Kidney epithelial cell (primary cell): Measurements from ENCODE around the gene GSTM3. TPM values are rescaled to one million over a fixed set of nuclear protein-coding genes. Genes with fewer than 3 reads are reported as not detected.

Experiments
- DNase-seq: peaks from one replicate; pipeline ENCODE4 v3.0.0-alpha.2; 2010; ENCODE audit warnings: low read depth
- H3K27me3 ChIP-seq: 2 replicates; pipeline ENCODE4 v1.6.0; 2011; ENCODE audit warnings: low read length; ENCODE audit not compliant: control insufficient read depth, insufficient read depth
- H3K36me3 ChIP-seq: 2 replicates; pipeline ENCODE4 v1.5.1; 2011; ENCODE audit warnings: low read length; ENCODE audit not compliant: control insufficient read depth, insufficient read depth
- H3K4me3 ChIP-seq: 2 replicates; pipeline ENCODE4 v1.5.1; 2011; ENCODE audit warnings: low read depth, mild to moderate bottlenecking, control low read depth, low read length
- CTCF ChIP-seq: IDR thresholded peaks from 2 replicates; pipeline ENCODE4 v1.5.1; 2011; ENCODE audit warnings: mild to moderate bottlenecking, moderate library complexity, low read length, control low read depth, inconsistent platforms; ENCODE audit not compliant: insufficient read depth, poor library complexity, severe bottlenecking
- total RNA-seq: library from RNA; depleted of rRNA; stranded (reverse); fragments of >200 nt; gene quantifications from 2 replicates; pipeline ENCODE4 v1.2.3, GENCODE V29; 2015

The GSTM3 gene
- total RNA-seq, 1 donor from 2014 or later: 30.3 TPM

DNA sequence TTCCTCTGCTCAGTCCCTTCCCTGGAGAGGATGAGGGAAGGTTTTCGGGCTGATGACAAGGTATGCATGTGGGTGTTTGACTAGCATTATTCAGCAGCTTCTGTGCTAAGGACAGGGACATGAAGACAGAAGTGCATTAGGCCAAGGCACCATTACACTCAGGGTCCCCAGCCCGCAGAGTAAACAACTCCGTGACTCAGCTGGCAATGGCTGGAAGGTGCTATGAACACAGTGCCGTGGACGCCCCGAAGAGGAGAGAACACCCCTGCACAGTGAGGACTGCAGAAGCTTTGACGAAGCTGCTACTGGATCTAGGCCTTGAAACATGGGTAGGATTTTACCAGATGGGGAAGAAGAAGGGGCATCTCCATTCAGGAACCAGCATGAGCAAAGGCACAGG is 36.6 kb upstream of the GSTM3 start:
- no peak for DNase-seq
- Histone ChIP-seq H3K36me3 (no peaks in the 10 kb centered on the region), H3K4me3 (no peak overlapping the region), H3K27me3 (no peaks in the 10 kb centered on the region)
- TF ChIP-seq CTCF: no peak

GRCh38 chr1:109776911-109777310 is 36.1 kb upstream of the GSTM3 start:
- no peak overlapping the region for H3K4me3 ChIP-seq
- peak; percentile 95 for TF ChIP-seq CTCF
- no peak for DNase-seq
- no peaks in the 10 kb centered on the region for H3K36me3 ChIP-seq
- no peaks in the 10 kb centered on the region for H3K27me3 ChIP-seq

- Histone ChIP-seq H3K27me3 (no peaks in the 10 kb centered on the region), H3K4me3 (no peak overlapping the region), H3K36me3 (no peaks in the 10 kb centered on the region)
- TF ChIP-seq CTCF: no peak
- no peak for DNase-seq
These were observed 35.5 kb upstream of the GSTM3 start for GRCh38 chr1:109776206-109776835.

- no peaks in the 10 kb centered on the region for H3K27me3 ChIP-seq
- H3K4me3 ChIP-seq: no peak overlapping the region
- no peaks in the 10 kb centered on the region for H3K36me3 ChIP-seq
- no peak for TF ChIP-seq CTCF
- no peak for DNase-seq
These were observed 34.6 kb upstream of the GSTM3 start for GRCh38 chr1:109775398-109775797.

DNA sequence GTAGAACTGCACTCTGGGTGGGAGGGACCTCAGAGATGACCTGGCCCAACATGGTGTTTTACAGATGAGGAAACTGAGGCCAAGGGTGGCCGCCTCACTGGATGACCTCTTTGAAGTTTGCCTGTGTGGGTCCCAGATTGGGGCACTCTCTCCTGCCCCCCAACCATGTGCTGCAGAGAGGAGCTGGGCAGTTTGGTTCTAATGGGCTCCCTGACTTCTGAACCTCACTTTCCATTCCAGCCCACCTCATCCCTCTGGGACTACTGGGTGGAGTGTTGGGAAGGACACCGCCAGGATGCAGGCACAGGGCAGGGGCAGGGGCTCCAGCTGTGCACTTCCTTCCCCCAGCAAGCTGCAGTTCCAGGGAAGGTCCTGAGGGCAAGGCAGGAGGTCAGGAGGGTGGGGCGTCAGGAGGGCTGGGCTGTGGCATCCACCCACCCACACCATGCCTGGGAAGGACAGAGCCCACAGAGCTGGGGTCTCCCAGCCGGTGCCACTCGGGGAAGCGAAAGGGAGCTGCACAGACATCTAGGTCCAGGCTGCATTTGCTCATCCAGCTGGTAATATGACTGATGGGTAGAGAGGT is 33.2 kb upstream of the GSTM3 start:
- no peak overlapping the region for H3K4me3 ChIP-seq
- TF ChIP-seq CTCF: no peak
- no peak for DNase-seq
- no peaks in the 10 kb centered on the region for H3K27me3 ChIP-seq
- no peaks in the 10 kb centered on the region for H3K36me3 ChIP-seq

- Histone ChIP-seq H3K27me3 (no peaks in the 10 kb centered on the region), H3K36me3 (no peaks in the 10 kb centered on the region), H3K4me3 (no peak overlapping the region)
- DNase-seq: peak; percentile 48
- peak; percentile 89 for TF ChIP-seq CTCF
These were observed 32.5 kb upstream of the GSTM3 start for GRCh38 chr1:109773203-109773899.
